Common myeloid progenitor, CD34-positive (primary cell): Measurements from ENCODE around the gene RPS17.

ENCODE experiments used
- CTCF ChIA-PET: fragments of 350-600 bp; sonication (Branson Sonifier 250); formaldehyde crosslinking; loops from one replicate; lab custom pipeline; 2021; ENCODE audit warnings: antibody characterized with exemption; lab: Charles Lee
- POLR2A ChIA-PET: fragments of 350-600 bp; sonication (Branson Sonifier 250); formaldehyde crosslinking; loops from one replicate; lab custom pipeline; 2021; ENCODE audit warnings: antibody characterized with exemption; lab: Charles Lee
- DNase-seq, 3 donors: peaks; one replicate each; pipeline versions ENCODE4 v3.0.0 to v3.0.0-alpha.2; 2013
- H3K27ac ChIP-seq, 2 experiments: 1 replicate in 1 of 2; 2 replicates in 1 of 2; pipeline ENCODE4 v1.7.0; 2013; ENCODE audit warnings: inconsistent platforms in 2 of 2, low read length in 2 of 2, mild to moderate bottlenecking in 2 of 2, low read depth in 1 of 2, moderate library complexity in 1 of 2; ENCODE audit not compliant: severe bottlenecking in 2 of 2, insufficient read depth in 1 of 2, poor library complexity in 1 of 2
- H3K27me3 ChIP-seq, 5 experiments: replicated peaks in 2 of 5; 1 replicate in 3 of 5; 2 replicates in 2 of 5; pipeline versions ENCODE4 v1.6.1 to v1.7.0; 2013; ENCODE audit warnings: low read length in 4 of 5, mild to moderate bottlenecking in 2 of 5, moderate library complexity in 2 of 5, inconsistent platforms in 1 of 5; ENCODE audit not compliant: insufficient read depth in 5 of 5, control insufficient read depth in 4 of 5
- H3K36me3 ChIP-seq, 4 experiments: 1 replicate in 2 of 4; 2 replicates in 2 of 4; pipeline versions ENCODE4 v1.6.1 to v1.7.0; 2013; ENCODE audit warnings: low read length in 3 of 4, control low read depth in 1 of 4, mild to moderate bottlenecking in 1 of 4; ENCODE audit not compliant: control insufficient read depth in 4 of 4, insufficient read depth in 4 of 4
- H3K4me1 ChIP-seq, 4 experiments: 1 replicate in 3 of 4; 2 replicates in 1 of 4; pipeline versions ENCODE4 v1.6.1 to v1.7.1; 2013; ENCODE audit warnings: low read length in 3 of 4, mild to moderate bottlenecking in 3 of 4, control low read depth in 1 of 4, inconsistent platforms in 1 of 4, moderate library complexity in 1 of 4; ENCODE audit not compliant: control insufficient read depth in 4 of 4, insufficient read depth in 4 of 4; ENCODE audit errors: control extremely low read depth in 1 of 4
- H3K4me3 ChIP-seq, 7 experiments: 1 replicate in 4 of 7; 2 replicates in 3 of 7; pipeline versions ENCODE4 v1.5.1 to v1.7.0; 2013; ENCODE audit warnings: mild to moderate bottlenecking in 7 of 7, low read length in 6 of 7, moderate library complexity in 6 of 7, inconsistent platforms in 2 of 7, low read depth in 2 of 7, control low read depth in 1 of 7; ENCODE audit not compliant: insufficient read depth in 4 of 7, control insufficient read depth in 1 of 7; ENCODE audit errors: extremely low read depth in 1 of 7
- H3K9me3 ChIP-seq, 5 experiments: 1 replicate in 4 of 5; 2 replicates in 1 of 5; pipeline versions ENCODE4 v1.6.1 to v1.7.1; 2013; ENCODE audit warnings: low read length in 4 of 5, mild to moderate bottlenecking in 2 of 5, inconsistent platforms in 1 of 5, low read depth in 1 of 5, moderate library complexity in 1 of 5; ENCODE audit not compliant: control insufficient read depth in 4 of 5, insufficient read depth in 2 of 5; ENCODE audit errors: control extremely low read depth in 1 of 5
- WGBS: methylation state at CpG from one replicate; pipeline ENCODE4 v1.1.5; 2013; ENCODE audit not compliant: insufficient coverage; 5-methylcytosine and 5-hydroxymethylcytosine counted together

RPS17 gene

DNA sequence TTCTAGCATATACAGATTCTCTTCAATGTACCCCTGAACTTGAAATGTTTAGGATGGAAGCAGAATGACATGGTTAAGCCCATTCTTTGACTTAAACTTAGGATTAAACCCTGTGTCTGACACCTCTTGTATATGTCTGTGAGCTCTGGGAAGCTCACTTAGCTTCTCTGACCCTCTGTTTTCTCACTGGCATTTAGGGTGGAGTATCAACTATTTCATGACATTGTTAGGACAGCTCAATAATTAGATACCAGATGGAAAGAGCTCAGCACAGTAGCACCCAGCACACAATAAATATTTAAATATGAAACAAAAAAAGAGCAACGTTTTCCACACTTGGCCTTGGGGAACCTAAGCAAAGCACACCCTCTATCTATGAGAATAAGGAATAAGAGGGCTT lies 18.2 kb upstream of the RPS17 start:
- peaks cover 0 to 8% (median 0%) of the 10 kb centered on the region in 5 experiments for H3K27me3 ChIP-seq
- ChIA-PET CTCF (interaction anchor here (0.7 kb wide), 1 partner anchor 10 kb away, joined by 3 read pairs; no protein-coding TSS in a partner anchor), POLR2A (no interaction called here)
- H3K4me3 ChIP-seq: no peak overlapping the region
- H3K9me3 ChIP-seq: no peaks in the 10 kb centered on the region
- H3K36me3 ChIP-seq: no peaks in the 10 kb centered on the region
- no peak for DNase-seq
- 100% methylated on average over 1 of the region's 1 CpG for WGBS
- H3K27ac ChIP-seq: no peak overlapping the region
- H3K4me1 ChIP-seq: no peaks in the 10 kb centered on the region

- Histone ChIP-seq H3K4me3 (no peak overlapping the region), H3K4me1 (no peaks in the 10 kb centered on the region), H3K27ac (no peak overlapping the region), H3K36me3 (no peaks in the 10 kb centered on the region), H3K27me3 (peaks cover 0 to 4% (median 0%) of the 10 kb centered on the region in 5 experiments), H3K9me3 (no peaks in the 10 kb centered on the region)
- ChIA-PET CTCF (no interaction called here), POLR2A (no interaction called here)
- 83% methylated on average over 1 of the region's 7 CpGs for WGBS
- no peak for DNase-seq
Measured at GRCh38 chr15:82556315-82557035, 16.2 kb upstream of the RPS17 start.

DNA sequence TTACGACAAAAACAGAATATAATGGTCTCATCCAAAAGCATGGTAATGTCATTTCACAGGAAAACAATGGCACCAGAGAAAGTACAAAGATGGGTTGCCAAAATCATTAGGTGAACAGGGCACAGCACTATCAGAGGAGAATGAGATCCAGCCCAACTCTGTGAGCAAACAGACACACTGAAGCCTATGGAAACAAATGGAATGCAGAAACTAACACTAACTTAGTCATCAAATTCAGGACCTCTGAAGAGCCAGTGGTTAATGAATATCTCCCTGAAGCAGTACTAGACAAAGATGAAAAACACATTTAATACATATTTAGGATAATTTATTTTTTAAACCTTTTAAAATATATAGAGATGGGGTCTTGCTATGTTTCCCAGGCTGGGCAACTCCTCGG lies 14.6 kb upstream of the RPS17 start:
- CTCF ChIA-PET: no interaction called here
- Histone ChIP-seq H3K4me3 (no peak overlapping the region), H3K27ac (no peak overlapping the region), H3K27me3 (peaks cover 0 to 11% (median 0%) of the 10 kb centered on the region in 5 experiments), H3K9me3 (no peaks in the 10 kb centered on the region), H3K4me1 (no peaks in the 10 kb centered on the region), H3K36me3 (no peaks in the 10 kb centered on the region)
- no peak for DNase-seq
- 100% methylated on average over 2 of the region's 2 CpGs for WGBS
- POLR2A ChIA-PET: no interaction called here

DNA sequence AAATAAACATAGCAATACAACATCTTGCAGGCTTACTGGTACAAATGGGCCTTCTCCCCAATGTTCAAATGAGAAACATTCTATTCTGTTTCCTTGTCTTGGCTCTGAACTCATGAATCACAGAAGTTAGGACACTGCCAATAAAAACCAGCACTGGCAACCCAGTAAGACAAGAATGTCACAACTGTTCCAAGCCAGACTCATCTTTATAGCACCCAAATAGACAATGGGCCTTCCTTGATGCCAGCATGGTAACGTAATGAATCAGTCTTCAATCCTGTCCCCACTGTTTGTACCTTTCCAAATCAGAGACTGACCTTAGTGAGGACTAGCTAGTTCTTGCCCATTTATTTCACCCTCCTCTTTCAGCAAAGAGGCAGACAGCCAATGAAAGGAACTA lies 14.1 kb upstream of the RPS17 start:
- no peak overlapping the region for H3K4me3 ChIP-seq
- CTCF ChIA-PET: interaction anchor here (0.7 kb wide), 1 partner anchor 11 kb away, joined by 3 read pairs; no protein-coding TSS in a partner anchor
- H3K9me3 ChIP-seq: no peaks in the 10 kb centered on the region
- no peaks in the 10 kb centered on the region for H3K4me1 ChIP-seq
- no peaks in the 10 kb centered on the region for H3K36me3 ChIP-seq
- WGBS: 100% methylated on average over 1 of the region's 1 CpG
- H3K27ac ChIP-seq: no peak overlapping the region
- H3K27me3 ChIP-seq: peaks cover 0 to 11% (median 0%) of the 10 kb centered on the region in 5 experiments
- no peak for DNase-seq
- POLR2A ChIA-PET: no interaction called here

DNA sequence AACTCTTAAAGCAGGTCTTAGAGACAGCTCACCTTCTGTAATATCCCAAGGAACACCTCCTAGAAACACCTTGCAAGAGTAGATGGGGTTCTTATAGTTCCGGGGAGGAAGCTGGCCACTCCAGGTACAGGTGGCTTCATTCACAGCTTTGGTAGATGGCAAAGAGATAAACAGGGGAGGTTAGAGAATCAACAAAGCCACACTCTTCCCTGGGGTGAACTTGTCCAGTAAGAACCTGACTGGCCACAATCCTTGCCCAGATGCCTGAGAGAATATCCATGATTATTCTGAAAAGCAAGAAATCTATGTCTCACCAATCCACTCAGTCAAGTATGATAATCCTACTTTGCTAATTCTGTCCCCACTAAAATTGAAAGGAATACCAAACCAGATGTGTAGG lies 13.6 kb upstream of the RPS17 start:
- WGBS: 100% methylated on average over 1 of the region's 1 CpG
- DNase-seq: no peak
- no peaks in the 10 kb centered on the region for H3K36me3 ChIP-seq
- peaks cover 0 to 11% (median 0%) of the 10 kb centered on the region in 5 experiments for H3K27me3 ChIP-seq
- ChIA-PET POLR2A (no interaction called here), CTCF (interaction anchor here (0.7 kb wide), 1 partner anchor 10 kb away, joined by 3 read pairs; no protein-coding TSS in a partner anchor)
- H3K4me1 ChIP-seq: no peaks in the 10 kb centered on the region
- no peaks in the 10 kb centered on the region for H3K9me3 ChIP-seq
- no peak overlapping the region for H3K27ac ChIP-seq
- no peak overlapping the region for H3K4me3 ChIP-seq

DNA sequence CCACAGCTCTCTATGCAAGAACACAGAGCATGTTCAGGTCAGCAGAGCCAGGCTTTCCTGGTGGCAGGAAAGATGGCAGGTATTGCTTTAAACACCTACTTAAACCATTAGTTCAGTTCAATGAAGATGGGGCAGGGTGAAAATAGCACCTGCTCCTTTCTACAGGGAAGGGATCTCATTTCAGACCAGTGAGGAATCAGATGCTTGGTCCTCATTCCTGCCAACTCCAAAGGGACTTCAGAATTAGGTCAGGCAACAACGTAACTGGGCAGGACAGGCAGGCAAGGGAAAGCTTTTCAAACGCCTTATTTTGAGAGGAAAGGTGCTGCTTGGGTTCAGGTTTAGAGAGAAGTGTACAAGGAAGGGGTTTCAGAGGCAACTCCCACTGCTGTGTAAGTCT lies 12.6 kb upstream of the RPS17 start:
- H3K4me3 ChIP-seq: no peak overlapping the region
- no peaks in the 10 kb centered on the region for H3K4me1 ChIP-seq
- no peaks in the 10 kb centered on the region for H3K36me3 ChIP-seq
- no peak for DNase-seq
- POLR2A ChIA-PET: no interaction called here
- peaks cover 0 to 13% (median 0%) of the 10 kb centered on the region in 5 experiments for H3K27me3 ChIP-seq
- no peaks in the 10 kb centered on the region for H3K9me3 ChIP-seq
- WGBS: 100% methylated on average over 2 of the region's 2 CpGs
- CTCF ChIA-PET: interaction anchor here (0.7 kb wide), 1 partner anchor 12 kb away, joined by 3 read pairs; no protein-coding TSS in a partner anchor
- no peak overlapping the region for H3K27ac ChIP-seq

GRCh38 chr15:82551646-82552247 lies 11.5 kb upstream of the RPS17 start:
- no peaks in the 10 kb centered on the region for H3K9me3 ChIP-seq
- H3K27me3 ChIP-seq: peaks cover 0 to 11% (median 0%) of the 10 kb centered on the region in 5 experiments
- CTCF ChIA-PET: no interaction called here
- DNase-seq: no peak
- no peaks in the 10 kb centered on the region for H3K36me3 ChIP-seq
- POLR2A ChIA-PET: no interaction called here
- 93% methylated on average over 4 of the region's 5 CpGs for WGBS
- H3K27ac ChIP-seq: no peak overlapping the region
- no peaks in the 10 kb centered on the region for H3K4me1 ChIP-seq
- no peak overlapping the region for H3K4me3 ChIP-seq
